ENCODE measurements around the gene TTLL3.

- TF ChIP-seq CTCF (IDR thresholded peaks at IDR 0.05; ENCODE audit: extremely low read depth in 1 of 2, insufficient read depth in 1 of 2, low read depth in 1 of 2, low read length in 2 of 2) = no peak
- TF ChIP-seq POLR2A (IDR thresholded peaks at IDR 0.05; ENCODE audit: low read depth, low read length) = no peak
Measured at GRCh38 chr3:9785602-9786001, 24.5 kb upstream of the TTLL3 start.

Data from endothelial cell of umbilical vein (primary cell).